H1 (cell line): Measurements from ENCODE around the gene XPO5. TPM values are rescaled to one million over a fixed set of nuclear protein-coding genes. Genes with fewer than 3 reads are reported as not detected.

Experiments
- ATF3 ChIP-seq: IDR thresholded peaks from 2 replicates; pipeline ENCODE4 v1.6.1; 2011; ENCODE audit warnings: low read depth, mild to moderate bottlenecking, low read length; ENCODE audit not compliant: insufficient read depth
- CEBPB ChIP-seq: IDR thresholded peaks from 2 replicates; pipeline ENCODE4 v1.6.1; 2012; ENCODE audit warnings: low read depth, low read length
- CHD1 ChIP-seq: IDR thresholded peaks from 2 replicates; pipeline ENCODE4 v1.6.1; 2012; ENCODE audit warnings: low read depth, low read length, improper control_type of control experiment
- GABPA ChIP-seq: IDR thresholded peaks from 2 replicates; pipeline ENCODE4 v1.6.1; 2011; ENCODE audit warnings: mild to moderate bottlenecking, low read length, moderate library complexity, borderline replicate concordance; ENCODE audit not compliant: insufficient read depth
- HDAC2 ChIP-seq, 2 experiments: fragments of 300-600 bp in 1 of 2; sonication (generic) in 1 of 2; IDR thresholded peaks; 2 replicates each; pipeline ENCODE4 v1.6.1; 2011 to 2012; ENCODE audit warnings: low read depth in 2 of 2, low read length in 2 of 2, mild to moderate bottlenecking in 2 of 2, moderate library complexity in 2 of 2, borderline replicate concordance in 1 of 2, inconsistent platforms in 1 of 2
- JUN ChIP-seq: IDR thresholded peaks from 2 replicates; pipeline ENCODE4 v1.6.1; 2011; ENCODE audit warnings: low read depth, mild to moderate bottlenecking, improper control_type of control experiment, low read length
- MAFK ChIP-seq: IDR thresholded peaks from 2 replicates; pipeline ENCODE4 v1.6.1; 2012; ENCODE audit warnings: low read depth, mild to moderate bottlenecking, improper control_type of control experiment, low read length
- NRF1 ChIP-seq: IDR thresholded peaks from 2 replicates; pipeline ENCODE4 v1.6.1; 2011; ENCODE audit warnings: mild to moderate bottlenecking, low read depth, low read length, improper control_type of control experiment
- POU5F1 ChIP-seq: IDR thresholded peaks from 2 replicates; pipeline ENCODE4 v1.6.1; 2011; ENCODE audit warnings: low read depth, mild to moderate bottlenecking, low read length, moderate library complexity
- RFX5 ChIP-seq: IDR thresholded peaks from 2 replicates; pipeline ENCODE4 v1.6.1; 2011; ENCODE audit warnings: low read depth, low read length, improper control_type of control experiment, borderline replicate concordance
- TAF1 ChIP-seq: IDR thresholded peaks from 2 replicates; pipeline ENCODE4 v1.6.1; 2011; ENCODE audit warnings: mild to moderate bottlenecking, low read depth, low read length
- TEAD4 ChIP-seq: IDR thresholded peaks from 2 replicates; pipeline ENCODE4 v1.6.1; 2012; ENCODE audit warnings: low read depth, low read length, inconsistent platforms, mixed read lengths
- polyA plus RNA-seq, 7 experiments: library from polyadenylated mRNA; depleted of rRNA in 3 of 7; stranded (reverse) in 5 of 7; unstranded in 2 of 7; fragments of >200 nt in 5 of 7; fragments of 200-250 nt in 2 of 7; gene quantifications; 1 replicate in 5 of 7; 2 replicates in 1 of 7; 4 replicates in 1 of 7; pipeline versions ENCODE4 v1.2.1 to v1.2.3, GENCODE V29; 2011 to 2013; ENCODE audit warnings: missing spikeins in 2 of 7, mixed read lengths in 2 of 7
- total RNA-seq: library from RNA; stranded (reverse); fragmentation: NEBNext Ultra II Directional; extraction: Animal tissue kit (Norgen Biotek cat#: 25700); gene quantifications from 2 replicates; pipeline ENCODE4 v1.2.1, GENCODE V29; 2021
- TF ChIP-seq, protein P1 (sequence below): IDR thresholded peaks from 2 replicates; pipeline ENCODE4 v1.6.1; 2012; ENCODE audit warnings: low read length, inconsistent platforms

The XPO5 gene
- total and polyA plus RNA-seq, 2 of the 8 experiments (the other 6 are each of a cell fraction or from before 2014, with no cell fraction given) = 80.6 to 95.7 TPM

- TF ChIP-seq, protein P1, sequence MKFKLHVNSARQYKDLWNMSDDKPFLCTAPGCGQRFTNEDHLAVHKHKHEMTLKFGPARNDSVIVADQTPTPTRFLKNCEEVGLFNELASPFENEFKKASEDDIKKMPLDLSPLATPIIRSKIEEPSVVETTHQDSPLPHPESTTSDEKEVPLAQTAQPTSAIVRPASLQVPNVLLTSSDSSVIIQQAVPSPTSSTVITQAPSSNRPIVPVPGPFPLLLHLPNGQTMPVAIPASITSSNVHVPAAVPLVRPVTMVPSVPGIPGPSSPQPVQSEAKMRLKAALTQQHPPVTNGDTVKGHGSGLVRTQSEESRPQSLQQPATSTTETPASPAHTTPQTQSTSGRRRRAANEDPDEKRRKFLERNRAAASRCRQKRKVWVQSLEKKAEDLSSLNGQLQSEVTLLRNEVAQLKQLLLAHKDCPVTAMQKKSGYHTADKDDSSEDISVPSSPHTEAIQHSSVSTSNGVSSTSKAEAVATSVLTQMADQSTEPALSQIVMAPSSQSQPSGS = no peak
- no peak for TF ChIP-seq GABPA
- no peak for TF ChIP-seq POU5F1
- TF ChIP-seq NRF1 = no peak
- TF ChIP-seq HDAC2 (IDR thresholded peaks at IDR 0.05; ENCODE audit: borderline replicate concordance in 1 of 2, low read depth in 2 of 2, low read length in 2 of 2) = peak in 1 of 2 experiments; percentile 66; a peak in 1 of 4 replicates
- no peak for TF ChIP-seq CEBPB
- no peak for TF ChIP-seq JUN
- no peak for TF ChIP-seq RFX5
- no peak for TF ChIP-seq ATF3
- no peak for TF ChIP-seq MAFK
- TF ChIP-seq CHD1 = no peak
- TF ChIP-seq TAF1 = no peak
- no peak for TF ChIP-seq TEAD4
These were observed 600 bp downstream of the XPO5 start (continued) for GRCh38 chr6:43575105-43575771.
